HG03432 (cell line): ENCODE results near the gene PSG1.
"Not testable (repeated sequence)": the region's sequence is repeated elsewhere in the genome, so short reads cannot be mapped to it uniquely, and the experiment has no call there.

Experiments used
- ATAC-seq: cut with Tn5 transposase; IDR thresholded peaks from one replicate; pipeline ENCODE4 v1.9.1; 2021; ENCODE audit warnings: mild to moderate bottlenecking, moderate library complexity; ENCODE audit not compliant: unreplicated experiment

PSG1 gene

DNA sequence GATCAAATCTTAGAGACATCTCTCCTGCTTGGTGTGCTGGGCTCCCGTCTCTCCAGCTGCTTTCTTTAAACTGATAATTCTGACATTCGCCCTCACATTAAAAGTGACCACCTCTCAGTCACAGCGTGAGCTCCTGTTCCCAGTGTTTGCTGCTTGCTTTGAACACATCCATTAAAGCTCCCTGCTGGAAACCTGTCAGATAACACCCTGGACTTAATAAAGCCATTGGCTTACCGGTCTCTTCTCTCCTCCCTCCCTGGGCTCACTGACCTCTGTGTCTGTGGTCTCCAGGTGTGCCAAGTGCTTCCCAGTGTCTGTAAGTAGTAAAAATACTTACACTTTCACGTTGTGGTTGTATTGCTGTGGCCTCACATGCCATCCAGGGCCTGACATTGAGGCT, 2.5 kb upstream of the PSG1 start:
- ATAC-seq: not testable (repeated sequence)

DNA sequence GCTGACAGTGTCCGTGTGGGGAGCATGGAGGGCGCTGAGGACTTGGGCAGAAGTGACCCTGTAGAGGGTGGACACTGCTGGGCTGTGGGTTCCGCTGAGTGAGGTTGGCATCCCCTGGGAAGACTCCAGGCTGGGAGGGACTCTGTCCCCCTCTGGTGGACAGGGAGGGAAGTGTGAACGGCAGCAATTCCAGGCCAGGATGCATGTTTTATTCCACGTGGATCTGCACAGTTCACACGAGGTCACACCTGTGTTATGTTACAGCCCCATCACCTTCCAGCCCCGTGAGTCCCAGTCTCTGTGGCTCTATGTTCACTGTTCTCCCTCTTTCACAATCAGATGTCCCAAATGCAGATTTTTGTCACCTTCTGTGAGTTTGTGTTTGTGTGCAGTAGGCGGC, 1.8 kb upstream of the PSG1 start:
- ATAC-seq: not testable (repeated sequence)

DNA sequence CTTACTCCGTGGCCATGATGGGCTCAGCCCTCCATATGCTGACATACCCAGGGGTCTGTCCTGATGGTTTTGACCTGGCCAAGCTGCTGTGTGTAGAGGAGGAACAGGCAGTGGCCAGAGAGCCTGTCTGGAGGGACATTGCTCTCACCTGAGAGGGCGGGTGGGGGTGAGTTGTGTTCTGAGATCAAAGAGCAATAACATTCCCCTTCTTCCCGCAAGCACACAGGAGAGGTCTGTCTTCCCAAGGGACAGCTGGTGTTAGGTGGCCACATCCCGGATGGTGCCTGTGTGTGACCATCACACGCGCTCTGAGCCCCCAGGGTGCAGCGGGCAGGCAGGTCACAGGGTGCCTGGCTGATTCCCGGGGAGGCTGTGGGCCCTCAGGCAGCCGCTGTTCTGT, 1.1 kb upstream of the PSG1 start:
- ATAC-seq: not testable (repeated sequence)

DNA sequence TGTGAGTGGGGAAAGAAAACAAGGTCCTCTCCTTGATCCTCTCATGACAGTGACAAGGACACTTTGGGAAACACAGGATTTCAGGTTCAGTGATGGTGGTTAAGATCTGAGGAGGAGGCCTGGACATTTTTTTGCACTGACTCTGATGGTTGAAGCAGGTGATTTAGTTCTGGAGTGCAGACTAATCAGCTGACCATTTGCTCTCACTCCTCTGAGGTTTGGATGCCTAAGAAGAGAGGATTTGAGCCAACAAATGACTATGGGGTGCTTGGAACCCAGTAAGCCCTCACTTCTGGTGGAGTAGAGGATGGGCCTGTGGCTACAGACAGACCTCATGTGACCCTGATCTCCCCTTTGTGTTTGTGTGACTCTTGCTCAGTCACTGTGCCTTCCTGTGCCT, 2.9 kb downstream of the PSG1 start:
- ATAC-seq: not testable (repeated sequence)

DNA sequence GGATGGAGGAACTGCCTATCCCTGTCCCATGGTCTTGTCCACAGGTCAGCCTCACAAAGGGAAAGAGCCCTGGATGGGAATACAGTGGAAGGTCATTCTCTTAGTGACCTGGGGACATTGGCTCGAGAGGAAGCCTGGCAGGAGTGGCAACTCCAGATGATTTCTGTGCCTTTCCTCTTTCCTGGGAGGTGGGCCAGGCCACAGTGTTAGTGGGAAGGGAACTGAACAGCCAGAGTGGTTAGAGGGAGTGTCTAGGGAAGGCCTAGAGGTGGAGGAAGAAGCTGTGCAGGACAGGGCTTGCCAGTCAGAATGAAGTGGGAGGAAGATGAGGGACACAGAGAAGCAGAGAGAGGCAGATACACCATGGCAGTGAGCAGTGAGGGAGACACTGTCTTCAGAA, 3.6 kb downstream of the PSG1 start:
- ATAC-seq: not testable (repeated sequence)

DNA sequence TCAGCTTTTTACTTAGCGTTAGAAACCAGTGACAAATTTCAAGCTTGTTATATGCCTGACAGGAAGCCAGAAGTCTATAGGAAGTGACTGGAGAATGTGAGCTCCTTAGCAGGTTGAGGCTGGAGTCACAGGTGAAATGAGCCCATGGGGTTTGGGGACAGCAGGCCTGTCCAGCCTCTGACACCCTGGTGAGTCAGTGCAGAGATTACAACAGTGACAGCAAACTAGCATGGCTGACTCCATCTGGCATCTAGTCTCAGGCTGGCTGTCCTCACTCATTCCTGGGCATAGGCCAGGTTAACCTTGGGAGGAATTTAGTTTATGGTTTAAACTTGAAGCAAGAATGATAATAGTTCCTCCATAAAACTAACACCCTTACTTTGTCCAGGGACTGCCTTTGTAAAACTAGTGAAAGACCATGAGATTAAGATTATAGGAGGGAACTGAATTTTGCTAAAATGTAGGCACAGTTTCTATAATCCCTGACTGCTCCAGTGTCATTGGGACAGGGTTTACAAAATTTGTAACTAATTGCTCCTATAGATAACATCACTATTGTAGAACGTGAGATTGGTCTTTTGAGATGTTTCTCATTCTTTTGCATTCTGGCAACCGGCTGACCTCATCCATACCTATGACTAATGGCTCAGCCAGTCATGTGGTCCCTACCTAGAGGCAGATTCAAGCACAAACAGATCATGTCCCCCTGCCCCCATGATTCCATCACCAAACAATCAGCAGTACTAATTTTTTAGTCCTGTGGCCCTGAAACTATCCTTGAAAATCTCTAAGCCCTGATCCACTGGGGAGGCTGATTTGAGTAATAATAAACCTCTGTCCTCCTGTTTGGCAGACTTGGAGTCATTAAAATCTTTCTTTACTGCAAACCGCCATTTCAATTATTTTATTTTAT, 4.4 kb downstream of the PSG1 start:
- not testable (repeated sequence) for ATAC-seq

DNA sequence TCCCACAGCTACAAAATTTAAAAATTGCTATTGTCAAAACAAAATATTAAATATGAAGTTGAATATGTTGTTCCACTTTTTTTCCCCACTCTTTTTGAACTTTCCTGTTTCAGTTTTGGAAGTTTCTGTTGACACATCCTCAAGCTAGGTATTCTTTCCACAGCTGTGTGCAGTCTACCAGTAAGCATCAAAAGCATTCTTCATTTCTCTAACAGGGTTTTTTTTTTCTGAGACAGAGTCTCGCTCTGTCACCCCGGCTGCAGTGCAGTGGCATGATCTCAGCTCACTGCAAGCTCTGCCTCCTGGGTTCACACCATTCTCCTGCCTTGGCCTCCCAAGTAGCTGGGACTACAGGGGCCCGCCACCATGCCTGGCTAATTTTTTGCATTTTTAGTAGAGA, 5.4 kb downstream of the PSG1 start:
- ATAC-seq: not testable (repeated sequence)

DNA sequence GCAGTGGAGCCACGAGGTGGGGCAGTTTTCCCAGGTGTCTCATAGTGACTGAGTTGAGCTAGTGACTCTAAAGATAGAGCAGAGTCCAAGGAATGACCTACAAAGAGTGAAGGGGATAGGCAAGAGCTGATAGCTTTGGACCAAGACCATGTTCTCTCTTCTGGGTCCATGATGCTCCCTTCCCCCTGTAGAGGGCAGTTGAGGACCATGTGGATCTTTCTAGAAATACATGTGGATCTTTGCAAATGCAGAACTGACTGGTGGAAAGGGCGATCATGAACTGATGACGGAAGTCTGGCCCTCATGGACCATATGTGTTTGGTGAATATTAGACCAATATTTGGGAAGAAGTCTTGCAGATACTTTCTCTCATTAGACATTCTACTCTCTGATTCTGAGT, 6.9 kb downstream of the PSG1 start:
- ATAC-seq: no peak

DNA sequence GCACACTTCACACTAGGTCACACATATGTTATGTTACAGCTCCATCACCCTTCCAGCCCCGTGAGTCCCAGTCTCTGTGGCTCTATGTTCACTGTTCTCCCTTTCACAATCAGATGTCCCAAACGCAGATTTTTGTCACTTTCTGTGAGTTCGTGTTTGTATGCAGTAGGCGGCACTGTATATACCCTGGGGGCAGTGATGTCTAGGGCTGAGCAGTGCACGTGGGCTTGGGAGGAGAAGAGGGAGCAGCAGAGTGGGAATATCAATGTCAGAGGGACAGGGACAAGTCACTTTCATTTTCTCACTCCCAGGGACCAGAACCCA, 22.0 kb downstream of the PSG1 start:
- no peak for ATAC-seq

DNA sequence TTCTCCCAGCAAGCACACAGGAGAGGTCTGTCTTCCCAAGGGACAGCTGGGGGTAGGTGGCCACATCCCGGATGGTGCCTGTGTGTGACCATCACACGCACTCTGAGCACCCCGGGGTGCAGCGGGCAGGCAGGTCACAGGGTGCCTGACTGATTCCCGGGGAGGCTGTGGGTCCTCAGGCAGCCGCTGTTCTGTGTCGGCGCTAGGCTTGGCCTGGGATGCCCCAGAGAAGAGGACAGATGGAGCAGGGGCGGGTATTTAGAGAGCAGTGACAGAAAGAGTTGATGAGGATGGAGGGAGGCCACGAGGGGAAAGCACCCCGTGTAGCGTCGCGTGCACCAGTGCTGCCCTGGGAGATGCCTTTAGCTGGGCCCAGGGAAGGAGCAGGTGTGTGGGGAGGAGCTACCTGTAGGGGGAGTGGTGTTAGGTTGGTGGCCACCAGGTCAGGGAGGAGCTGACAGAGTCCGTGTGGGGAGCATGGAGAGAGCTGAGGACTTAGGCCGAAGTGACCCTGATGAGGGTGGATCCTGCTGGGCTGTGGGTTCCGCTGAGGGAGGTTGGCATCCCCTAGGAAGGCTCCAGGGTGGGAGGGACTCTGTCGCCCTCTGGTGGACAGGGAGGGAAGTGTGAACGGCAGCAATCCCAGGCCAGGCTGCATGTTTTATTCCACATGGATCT, 22.5 kb downstream of the PSG1 start:
- ATAC-seq: not testable (repeated sequence)

DNA sequence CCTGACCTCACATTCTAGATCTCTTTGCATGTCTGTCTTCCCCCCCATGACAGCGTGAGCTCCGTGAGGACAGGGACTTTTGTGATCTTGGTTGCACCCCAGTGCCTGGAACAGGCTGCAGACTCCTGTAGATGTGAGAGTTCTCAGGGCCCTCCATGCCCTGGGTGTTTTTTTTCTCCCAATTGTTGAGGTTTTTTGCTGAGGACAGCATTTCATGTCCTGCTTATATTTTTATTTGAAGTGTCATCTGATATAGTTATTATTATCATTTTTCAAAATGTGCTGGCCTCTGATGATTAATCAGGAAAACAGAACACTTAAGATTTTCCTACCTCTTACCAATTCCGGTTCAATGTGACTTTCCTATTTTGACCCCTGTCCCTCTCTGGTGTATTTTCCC, 24.8 kb downstream of the PSG1 start:
- not testable (repeated sequence) for ATAC-seq

DNA sequence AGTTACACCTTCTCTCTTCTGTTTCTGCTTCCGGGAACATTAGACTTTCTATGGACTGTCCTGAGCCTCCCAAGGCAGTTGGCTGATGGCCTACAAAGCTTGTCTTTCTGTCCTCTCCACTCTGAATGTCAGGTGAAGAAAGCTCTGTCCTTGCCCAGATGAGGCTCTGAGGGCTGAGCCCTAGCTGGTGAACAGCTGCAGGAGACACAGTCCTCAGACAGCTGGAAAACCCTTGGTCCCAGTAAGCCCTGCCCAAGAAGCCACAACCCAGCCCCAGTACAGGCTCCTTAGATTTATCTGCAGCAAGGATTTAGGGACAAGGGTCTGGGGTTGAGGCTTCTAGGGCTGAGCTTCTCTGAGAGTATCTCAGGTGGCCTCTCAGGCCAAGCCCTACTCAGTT, 26.3 kb downstream of the PSG1 start:
- ATAC-seq: not testable (repeated sequence)

DNA sequence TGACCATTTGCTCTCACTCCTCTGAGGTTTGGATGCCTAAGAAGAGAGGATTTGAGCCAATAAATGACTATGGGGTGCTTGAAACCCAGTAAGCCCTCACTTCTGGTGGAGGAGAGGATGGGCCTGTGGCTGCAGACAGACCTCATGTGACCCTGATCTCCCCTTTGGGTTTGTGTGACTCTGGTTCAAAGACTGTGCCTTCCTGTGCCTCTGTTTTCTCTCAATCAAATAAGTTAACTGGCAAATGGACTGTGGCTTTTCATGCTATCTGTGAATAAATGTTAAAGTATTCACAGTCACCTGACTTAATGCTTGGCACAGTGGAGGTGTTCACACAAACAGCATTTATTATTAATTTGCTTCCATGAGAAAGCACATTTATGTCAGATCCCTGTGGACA, 26.7 kb downstream of the PSG1 start:
- not testable (repeated sequence) for ATAC-seq

DNA sequence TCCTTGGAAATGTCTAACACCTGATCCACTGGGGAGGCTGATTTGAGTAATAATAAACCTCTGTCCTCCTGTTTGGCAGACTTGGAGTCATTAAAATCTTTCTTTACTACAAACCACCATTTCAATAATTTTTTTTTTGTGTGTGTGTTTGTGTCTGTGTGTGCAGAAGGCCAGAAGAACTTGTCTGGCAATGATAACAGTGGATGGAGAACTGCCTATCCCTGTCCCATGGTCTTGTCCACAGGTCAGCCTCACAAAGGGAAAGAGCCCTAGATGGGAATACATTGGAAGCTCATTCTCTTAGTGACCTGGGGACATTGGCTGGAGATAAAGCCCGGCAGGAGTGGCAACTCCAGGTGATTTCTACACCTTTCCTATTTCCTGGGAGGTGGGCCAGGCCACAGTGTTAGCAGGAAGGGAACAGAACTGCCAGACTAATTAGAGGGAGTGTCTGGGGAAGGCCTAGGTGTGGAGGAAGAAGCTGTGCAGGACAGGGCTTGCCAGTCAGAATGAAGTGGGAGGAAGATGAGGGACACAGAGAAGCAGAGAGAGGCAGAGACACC, 27.7 kb downstream of the PSG1 start:
- ATAC-seq: not testable (repeated sequence)

DNA sequence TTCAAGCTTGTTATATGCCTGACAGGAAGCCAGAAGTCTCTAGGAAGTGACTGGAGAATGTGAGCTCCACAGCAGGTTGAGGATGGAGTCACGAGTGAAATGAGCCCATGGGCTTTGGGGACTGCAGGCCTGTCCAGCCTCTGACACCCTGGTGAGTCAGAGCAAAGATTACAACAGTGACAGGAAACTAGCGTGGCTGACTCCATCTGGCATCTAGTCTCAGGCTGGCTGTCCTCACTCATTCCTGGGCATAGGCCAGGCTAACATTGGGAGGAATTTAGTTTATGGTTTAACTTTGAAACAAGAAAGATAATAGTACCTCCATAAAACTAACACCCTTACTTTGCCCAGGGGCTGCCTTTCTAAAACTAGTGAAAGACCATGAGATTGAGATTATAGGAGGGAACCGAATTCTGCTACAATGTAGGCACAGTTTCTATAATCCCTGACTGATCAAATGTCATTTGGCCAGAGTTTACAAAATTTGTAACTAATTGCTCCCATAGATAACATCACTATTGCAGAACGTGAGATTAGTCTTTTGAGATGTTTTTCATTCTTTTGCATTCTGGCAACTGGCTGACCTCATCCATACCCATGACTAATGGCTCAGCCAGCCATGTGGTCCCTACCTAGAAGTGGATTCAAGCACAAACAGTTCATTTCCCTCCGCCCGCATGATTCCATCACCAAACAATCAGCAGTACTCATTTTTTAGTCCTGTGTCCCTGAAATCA, 28.4 kb downstream of the PSG1 start:
- no peak for ATAC-seq

DNA sequence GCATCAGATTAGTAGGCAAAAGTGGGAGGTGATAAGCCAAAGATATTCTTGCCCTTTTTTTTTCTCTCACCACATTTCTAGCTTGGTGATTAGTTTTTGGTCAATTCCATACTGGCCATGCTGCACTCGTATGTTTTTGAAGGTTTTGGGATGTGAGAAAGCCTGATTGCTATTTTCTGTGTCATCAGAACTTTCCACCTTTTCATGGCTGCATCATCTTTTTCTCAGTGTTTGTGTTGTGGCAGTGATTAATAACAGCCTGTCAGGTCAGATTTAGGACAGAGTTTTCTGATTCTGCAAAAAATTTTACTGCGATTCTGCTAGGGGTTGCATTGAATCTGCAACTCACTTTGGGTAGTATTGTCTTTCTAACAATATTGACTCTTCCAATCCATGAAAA, 32.9 kb downstream of the PSG1 start:
- ATAC-seq: no peak

DNA sequence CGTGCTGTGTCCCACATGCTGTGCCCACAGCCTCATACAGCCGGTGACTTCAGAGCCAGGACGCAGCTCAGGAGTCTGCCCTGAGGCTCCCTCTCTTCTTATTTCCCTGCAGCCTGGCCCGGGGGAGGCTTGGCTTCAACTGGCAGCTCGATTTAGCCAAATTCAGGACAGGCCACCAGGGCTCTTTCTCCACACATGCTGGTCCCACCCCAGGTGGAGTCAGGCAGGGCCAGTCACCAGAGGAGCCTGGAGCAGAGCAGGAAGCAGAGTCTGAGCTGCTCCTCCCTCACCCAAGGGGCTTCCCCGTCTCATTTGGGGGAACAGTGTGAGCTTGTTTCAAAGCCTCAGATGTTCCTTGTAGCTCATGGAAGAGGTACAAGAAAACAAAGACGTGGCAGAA, 35.9 kb downstream of the PSG1 start:
- not testable (repeated sequence) for ATAC-seq

DNA sequence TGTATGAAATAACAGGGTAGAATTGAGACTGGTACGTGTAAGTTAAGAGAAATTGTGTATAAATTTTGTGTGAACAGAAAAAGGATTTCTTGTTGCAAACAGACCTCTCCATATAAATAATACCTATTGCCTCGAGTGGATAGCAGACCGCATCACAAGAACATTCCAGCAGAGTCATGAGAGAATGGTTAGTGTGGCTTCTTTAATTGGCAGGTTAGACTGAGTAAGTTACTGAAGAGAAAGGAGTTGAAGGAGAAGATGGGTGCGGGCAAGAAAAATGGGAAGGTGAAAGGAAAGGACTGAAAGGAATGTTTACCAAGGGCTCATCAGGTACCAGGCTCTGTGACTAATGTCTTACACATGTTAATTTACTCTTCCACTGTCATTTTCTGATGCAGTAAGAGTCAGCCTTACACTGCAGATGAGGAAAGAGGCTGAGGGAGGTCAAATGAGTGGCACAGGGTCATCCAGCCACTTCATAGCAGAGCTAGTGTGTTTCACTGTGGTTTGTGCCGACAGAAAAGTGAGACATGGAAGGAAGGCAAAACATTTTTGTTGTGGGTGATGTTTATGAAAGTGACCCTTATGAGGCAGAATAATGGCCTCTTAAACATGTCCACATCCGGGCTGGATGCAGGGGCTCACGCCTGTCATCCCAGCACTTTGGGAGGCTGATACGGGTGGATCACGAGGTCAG, 46.6 kb downstream of the PSG1 start:
- not testable (repeated sequence) for ATAC-seq

DNA sequence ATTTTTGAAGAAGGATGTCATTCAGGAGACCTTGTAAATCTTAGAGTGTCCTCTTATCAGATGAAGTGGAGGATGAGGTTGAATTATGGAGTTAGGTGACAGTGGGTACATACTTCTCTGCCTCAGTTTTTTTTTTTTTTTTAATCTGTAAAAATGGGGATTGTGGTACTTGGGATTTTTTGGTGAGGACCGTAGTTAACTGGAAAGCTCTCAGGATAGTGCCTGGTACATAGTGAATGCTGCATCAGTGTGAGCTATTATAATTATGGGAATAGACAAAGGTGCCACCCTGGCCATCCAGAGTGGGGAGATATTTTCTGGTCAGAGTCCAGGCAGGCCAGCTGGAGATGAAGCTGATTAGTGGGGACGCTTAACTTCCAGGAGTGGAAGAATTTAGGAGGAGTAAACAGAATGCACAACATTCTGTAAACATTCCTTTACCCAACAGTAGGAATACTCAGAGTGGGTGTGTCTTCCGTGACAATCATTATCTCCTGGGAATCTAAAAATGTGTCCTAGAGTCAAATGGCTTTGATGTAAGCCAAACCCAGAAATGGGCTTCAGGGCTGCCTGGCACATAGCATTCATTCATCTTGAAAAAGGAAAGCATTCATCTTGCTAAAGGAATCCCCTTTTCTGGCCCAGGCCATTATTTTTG, 47.4 kb downstream of the PSG1 start:
- ATAC-seq: not testable (repeated sequence)
